Vagina (tissue), 2 donors: ENCODE data around the gene ERVMER34-1. TPM values are rescaled to one million over a fixed set of nuclear protein-coding genes. Genes with fewer than 3 reads are reported as not detected.

Experiments
- DNase-seq, 2 donors: peaks; one replicate each; pipeline ENCODE4 v3.0.0-alpha.2; 2017; ENCODE audit errors: extremely low spot score in 2 of 2
- H3K27ac ChIP-seq: fragments of 200-600 bp; sonication (generic); one replicate; pipeline ENCODE4 v1.5.1; 2019
- H3K27me3 ChIP-seq: fragments of 200-600 bp; sonication (generic); one replicate; pipeline ENCODE4 v1.5.1; 2019
- H3K36me3 ChIP-seq, 2 donors: fragments of 200-600 bp; sonication (generic); one replicate each; pipeline ENCODE4 v1.5.1; 2017 to 2019
- H3K4me1 ChIP-seq: fragments of 200-600 bp; sonication (generic); one replicate; pipeline ENCODE4 v1.5.1; 2019
- H3K4me3 ChIP-seq, 2 donors: fragments of 200-600 bp; sonication (generic); 1 replicate in 1 of 2; 2 replicates in 1 of 2; pipeline ENCODE4 v1.5.1; 2016 to 2019
- H3K9me3 ChIP-seq: fragments of 200-600 bp; sonication (generic); one replicate; pipeline ENCODE4 v1.5.1; 2019
- CTCF ChIP-seq, 3 experiments: fragments of 450-650 bp in 2 of 3; fragments of 200-600 bp in 1 of 3; sonication (generic) in 1 of 3; IDR thresholded peaks; one replicate each; pipeline ENCODE4 v1.5.1; 2017 to 2019; ENCODE audit warnings: antibody characterized with exemption in 3 of 3, mild to moderate bottlenecking in 2 of 3, moderate library complexity in 2 of 3
- POLR2A ChIP-seq, 2 donors: fragments of 450-650 bp; IDR thresholded peaks; one replicate each; pipeline ENCODE4 v1.6.1; 2017; ENCODE audit warnings: antibody characterized with exemption in 2 of 2, mild to moderate bottlenecking in 2 of 2, moderate library complexity in 2 of 2
- POLR2AphosphoS5 ChIP-seq, 2 donors: sonication (generic); formaldehyde crosslinking; IDR thresholded peaks; one replicate each; pipeline ENCODE4 v1.9.0; 2017; ENCODE audit warnings: antibody characterized with exemption in 2 of 2, mild to moderate bottlenecking in 2 of 2, low read depth in 1 of 2; ENCODE audit not compliant: insufficient read depth in 1 of 2
- intact Hi-C: fragments of 100-400 bp; cut with DNase I; formaldehyde crosslinking; loops from one replicate; pipeline ENCODE4 v1.15.1; 2023
- microRNA-seq: library from miRNA; unstranded; fragments of <30 nt; microRNA quantifications from one replicate; pipeline ENCODE4, GENCODE V29; 2017; ENCODE audit warnings: borderline number of aligned reads, borderline replicate concordance
- small RNA-seq: library from RNA; depleted of rRNA; stranded (forward); fragments of <200 nt; gene quantifications from one replicate; pipeline ENCODE3, GENCODE V24; 2016
- total RNA-seq: library from RNA; depleted of rRNA; stranded (reverse); fragments of >200 nt; gene quantifications from one replicate; pipeline ENCODE4 v1.2.3, GENCODE V29; 2016

Gene ERVMER34-1
- total RNA-seq, 1 donor from 2014 or later: 2.7 TPM

- Histone ChIP-seq H3K27me3 (no peaks in the 10 kb centered on the region), H3K4me1 (peaks cover 9% of the 10 kb centered on the region), H3K4me3 (no peak overlapping the region), H3K36me3 (no peaks in the 10 kb centered on the region), H3K9me3 (no peaks in the 10 kb centered on the region), H3K27ac (no peak overlapping the region)
- TF ChIP-seq POLR2A (IDR thresholded peaks at IDR 0.05) (no peak), POLR2AphosphoS5 (IDR thresholded peaks at IDR 0.05; ENCODE audit: insufficient read depth in 1 of 2, low read depth in 1 of 2) (no peak), CTCF (IDR thresholded peaks at IDR 0.05) (no peak)
- DNase-seq: no peak
- intact Hi-C loops: no loop called here
Observed at GRCh38 chr4:52701207-52701606, 50.0 kb downstream of the ERVMER34-1 start.

- DNase-seq: no peak
- no peak for TF ChIP-seq POLR2A (IDR thresholded peaks at IDR 0.05)
- TF ChIP-seq CTCF (IDR thresholded peaks at IDR 0.05): no peak
- no peak for TF ChIP-seq POLR2AphosphoS5 (IDR thresholded peaks at IDR 0.05; ENCODE audit: insufficient read depth in 1 of 2, low read depth in 1 of 2)
- no peaks in the 10 kb centered on the region for H3K27me3 ChIP-seq
- intact Hi-C loops: no loop called here
- no peaks in the 10 kb centered on the region for H3K9me3 ChIP-seq
- no peak overlapping the region for H3K4me3 ChIP-seq
- H3K36me3 ChIP-seq: no peaks in the 10 kb centered on the region
- H3K4me1 ChIP-seq: peaks cover 17% of the 10 kb centered on the region
- H3K27ac ChIP-seq: peak overlapping the region; percentile 21
Observed at GRCh38 chr4:52694936-52695335, 56.3 kb downstream of the ERVMER34-1 start.

- no peak for DNase-seq
- H3K36me3 ChIP-seq: no peaks in the 10 kb centered on the region
- peaks cover 17% of the 10 kb centered on the region for H3K4me1 ChIP-seq
- H3K27ac ChIP-seq: no peak overlapping the region
- TF ChIP-seq POLR2A (IDR thresholded peaks at IDR 0.05): no peak
- TF ChIP-seq CTCF (IDR thresholded peaks at IDR 0.05): no peak
- TF ChIP-seq POLR2AphosphoS5 (IDR thresholded peaks at IDR 0.05; ENCODE audit: insufficient read depth in 1 of 2, low read depth in 1 of 2): no peak
- no peaks in the 10 kb centered on the region for H3K9me3 ChIP-seq
- no peak overlapping the region for H3K4me3 ChIP-seq
- intact Hi-C loops: no loop called here
- no peaks in the 10 kb centered on the region for H3K27me3 ChIP-seq
Observed at GRCh38 chr4:52693492-52693891, 57.7 kb downstream of the ERVMER34-1 start.

Small RNA genes within 50 kb of the gene (microRNA-seq; reads per million reads assigned to microRNA genes)
- 7.2 reads per million, percentile 15 among the genes with 10 or more reads in this experiment for gene MIR4449

Small RNA genes within 50 kb of the gene (small RNA-seq; reads per million reads assigned to genes)
- gene MIR4449 (1.5 reads per million, percentile 46 among the genes with 10 or more reads in this experiment), gene RF00019 (not detected), gene RF00568 (not detected), gene SNORA26 (9.2 reads per million, percentile 92 among the genes with 10 or more reads in this experiment)

Other genes starting within 250 kb of the ERVMER34-1 start
- 10.6 TPM for gene USP46, start 92.1 kb downstream of the ERVMER34-1 start, total RNA-seq
- 9.3 TPM for gene RASL11B, start 110.9 kb upstream of the ERVMER34-1 start, total RNA-seq